Astrocyte (in vitro differentiated cells and primary cell): ENCODE data around the gene DYNLRB1. TPM values are rescaled to one million over a fixed set of nuclear protein-coding genes. Genes with fewer than 3 reads are reported as not detected.

Source experiments
- DNase-seq: peaks from one replicate; pipeline ENCODE4 v3.0.0-alpha.2; 2010; ENCODE audit warnings: low read depth
- FAIRE-seq: peaks from 2 replicates; lab custom pipeline; 2011; peaks lifted over from hg19 to GRCh38; lab: Jason Lieb, UNC
- H2AFZ ChIP-seq: 2 replicates; pipeline ENCODE4 v1.6.0; 2012; ENCODE audit warnings: low read depth, low read length, inconsistent platforms
- H3K27ac ChIP-seq: 2 replicates; pipeline ENCODE4 v1.5.1; 2011; ENCODE audit warnings: low read depth, low read length, inconsistent platforms
- H3K27me3 ChIP-seq: 2 replicates; pipeline ENCODE4 v1.6.0; 2011; ENCODE audit warnings: low read length, inconsistent platforms; ENCODE audit not compliant: insufficient read depth
- H3K36me3 ChIP-seq: 2 replicates; pipeline ENCODE4 v1.5.1; 2011; ENCODE audit warnings: low read length, inconsistent platforms; ENCODE audit not compliant: insufficient read depth
- H3K4me1 ChIP-seq: 2 replicates; pipeline ENCODE4 v1.5.1; 2011; ENCODE audit warnings: low read length, inconsistent platforms; ENCODE audit not compliant: insufficient read depth
- H3K4me2 ChIP-seq: 2 replicates; pipeline ENCODE4 v1.6.0; 2012; ENCODE audit warnings: low read length, inconsistent platforms
- H3K4me3 ChIP-seq: 2 replicates; pipeline ENCODE4 v1.5.1; 2011; ENCODE audit warnings: low read depth, mild to moderate bottlenecking, low read length, inconsistent platforms; ENCODE audit not compliant: insufficient read depth
- H3K79me2 ChIP-seq: 2 replicates; pipeline ENCODE4 v1.6.0; 2012; ENCODE audit warnings: mild to moderate bottlenecking, low read length, inconsistent platforms; ENCODE audit not compliant: insufficient read depth
- H3K9ac ChIP-seq: 2 replicates; pipeline ENCODE4 v1.6.0; 2012; ENCODE audit warnings: mild to moderate bottlenecking, low read length, inconsistent platforms
- H3K9me3 ChIP-seq: 2 replicates; pipeline ENCODE4 v1.5.1; 2012; ENCODE audit warnings: low read depth, mild to moderate bottlenecking, low read length, inconsistent platforms; ENCODE audit not compliant: insufficient read depth
- H4K20me1 ChIP-seq: 2 replicates; pipeline ENCODE4 v1.6.0; 2012; ENCODE audit warnings: low read length, inconsistent platforms; ENCODE audit not compliant: insufficient read depth
- H3K27ac Mint-ChIP-seq: one replicate; pipeline ENCODE4 v1.8.0; 2021; ENCODE audit warnings: mild to moderate bottlenecking, mixed read lengths; ENCODE audit not compliant: unreplicated experiment
- H3K27me3 Mint-ChIP-seq: one replicate; pipeline ENCODE4 v1.8.0; 2021; ENCODE audit warnings: low read depth, mixed read lengths; ENCODE audit not compliant: unreplicated experiment
- H3K36me3 Mint-ChIP-seq: one replicate; pipeline ENCODE4 v1.8.0; 2021; ENCODE audit warnings: low read depth, mixed read lengths; ENCODE audit not compliant: unreplicated experiment
- H3K4me1 Mint-ChIP-seq: one replicate; pipeline ENCODE4 v1.8.0; 2021; ENCODE audit warnings: low read depth, mixed read lengths; ENCODE audit not compliant: unreplicated experiment
- H3K4me3 Mint-ChIP-seq: one replicate; pipeline ENCODE4 v1.8.0; 2021; ENCODE audit warnings: mild to moderate bottlenecking, moderate library complexity, mixed read lengths; ENCODE audit not compliant: unreplicated experiment
- H3K9me3 Mint-ChIP-seq: one replicate; pipeline ENCODE4 v1.8.0; 2021; ENCODE audit warnings: mild to moderate bottlenecking, mixed read lengths; ENCODE audit not compliant: unreplicated experiment
- CTCF ChIP-seq: IDR thresholded peaks from 2 replicates; pipeline ENCODE4 v1.5.1; 2011; ENCODE audit warnings: low read depth, mild to moderate bottlenecking, inconsistent platforms, low read length, moderate library complexity; ENCODE audit not compliant: insufficient read depth
- EZH2 ChIP-seq: IDR thresholded peaks from 2 replicates; pipeline ENCODE4 v1.6.1; 2012; ENCODE audit warnings: mild to moderate bottlenecking, low read length, inconsistent platforms; ENCODE audit not compliant: insufficient read depth
- total RNA-seq: library from RNA; stranded (reverse); gene quantifications from 2 replicates; pipeline ENCODE4 v1.2.1, GENCODE V29; 2021

The DYNLRB1 gene
- total RNA-seq, 1 donor from 2014 or later: 118 TPM

- no peak overlapping the region for H3K27ac Mint-ChIP-seq
- no peak overlapping the region for H2AFZ ChIP-seq
- DNase-seq (no peak), FAIRE-seq (no peak)
- TF ChIP-seq EZH2: no peak
- TF ChIP-seq CTCF: no peak
- peaks cover 41% of the 10 kb centered on the region for H3K36me3 ChIP-seq
- H3K9me3 ChIP-seq: no peaks in the 10 kb centered on the region
- H3K27ac ChIP-seq: no peak overlapping the region
- no peaks in the 10 kb centered on the region for H3K27me3 ChIP-seq
- H3K4me1 ChIP-seq: no peaks in the 10 kb centered on the region
- H3K4me3 ChIP-seq: no peak overlapping the region
- H3K36me3 Mint-ChIP-seq: peaks cover 22% of the 10 kb centered on the region
- H3K9me3 Mint-ChIP-seq: no peaks in the 10 kb centered on the region
- no peak overlapping the region for H3K9ac ChIP-seq
- peaks cover 27% of the 10 kb centered on the region for H4K20me1 ChIP-seq
- no peak overlapping the region for H3K4me2 ChIP-seq
- no peaks in the 10 kb centered on the region for H3K79me2 ChIP-seq
- H3K27me3 Mint-ChIP-seq: no peaks in the 10 kb centered on the region
- H3K4me3 Mint-ChIP-seq: no peak overlapping the region
- H3K4me1 Mint-ChIP-seq: no peaks in the 10 kb centered on the region
These were observed 25.2 kb downstream of the DYNLRB1 start for GRCh38 chr20:34541264-34541901.

DNA sequence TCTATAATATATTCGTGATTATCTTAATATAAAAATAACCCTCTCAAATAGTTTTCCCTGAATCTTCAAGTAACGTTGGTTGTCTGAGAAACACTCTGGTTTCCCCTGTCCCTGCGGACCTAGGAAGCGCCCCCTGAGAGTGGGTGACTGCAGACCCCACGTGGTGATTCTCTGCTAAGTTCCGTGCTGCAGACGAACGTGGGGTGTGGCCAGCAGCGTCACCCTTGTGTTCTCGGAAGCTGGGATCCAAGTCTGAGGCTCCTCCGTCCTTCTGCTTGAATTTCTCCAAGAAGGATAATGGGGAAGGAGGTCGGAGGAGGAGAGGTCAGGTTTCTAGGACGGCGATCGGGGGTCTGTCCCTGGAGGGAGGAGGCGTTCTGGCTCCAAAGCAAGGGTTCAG, 25.7 kb downstream of the DYNLRB1 start:
- H3K36me3 ChIP-seq: peaks cover 38% of the 10 kb centered on the region
- no peak overlapping the region for H3K9ac ChIP-seq
- H3K27ac ChIP-seq: no peak overlapping the region
- no peaks in the 10 kb centered on the region for H3K9me3 ChIP-seq
- no peak for DNase-seq
- H2AFZ ChIP-seq: no peak overlapping the region
- H3K4me3 Mint-ChIP-seq: no peak overlapping the region
- no peak for FAIRE-seq
- peaks cover 24% of the 10 kb centered on the region for H4K20me1 ChIP-seq
- no peaks in the 10 kb centered on the region for H3K4me1 ChIP-seq
- TF ChIP-seq CTCF (no peak), EZH2 (no peak)
- H3K79me2 ChIP-seq: no peaks in the 10 kb centered on the region
- H3K27me3 ChIP-seq: no peaks in the 10 kb centered on the region
- H3K27ac Mint-ChIP-seq: no peak overlapping the region
- H3K36me3 Mint-ChIP-seq: peaks cover 24% of the 10 kb centered on the region
- H3K4me2 ChIP-seq: no peak overlapping the region
- H3K9me3 Mint-ChIP-seq: no peaks in the 10 kb centered on the region
- no peak overlapping the region for H3K4me3 ChIP-seq
- no peaks in the 10 kb centered on the region for H3K4me1 Mint-ChIP-seq
- H3K27me3 Mint-ChIP-seq: no peaks in the 10 kb centered on the region

- TF ChIP-seq CTCF (no peak), EZH2 (no peak)
- Mint-ChIP-seq H3K4me3 (no peak overlapping the region), H3K4me1 (no peaks in the 10 kb centered on the region), H3K9me3 (no peaks in the 10 kb centered on the region), H3K36me3 (peaks cover 24% of the 10 kb centered on the region), H3K27me3 (no peaks in the 10 kb centered on the region), H3K27ac (no peak overlapping the region)
- Histone ChIP-seq H3K27me3 (no peaks in the 10 kb centered on the region), H3K4me3 (no peak overlapping the region), H3K4me2 (no peak overlapping the region), H2AFZ (no peak overlapping the region), H3K36me3 (peaks cover 32% of the 10 kb centered on the region), H3K79me2 (no peaks in the 10 kb centered on the region), H3K9me3 (no peaks in the 10 kb centered on the region), H3K27ac (no peak overlapping the region), H3K4me1 (no peaks in the 10 kb centered on the region), H4K20me1 (peaks cover 19% of the 10 kb centered on the region), H3K9ac (no peak overlapping the region)
- no peak for DNase-seq
- FAIRE-seq: no peak
These were observed 26.2 kb downstream of the DYNLRB1 start for GRCh38 chr20:34542439-34542838.
